CD4-positive, alpha-beta memory T cell (primary cell): ENCODE measurements around the gene SPANXA2. TPM values are rescaled to one million over a fixed set of nuclear protein-coding genes. Genes with fewer than 3 reads are reported as not detected.
"Not testable (repeated sequence)": the region's sequence is repeated elsewhere in the genome, so short reads cannot be mapped to it uniquely, and the experiment has no call there.

Experiments
- CTCF ChIA-PET: fragments of 350-600 bp; sonication (Branson Sonifier 250); formaldehyde crosslinking; loops from one replicate; lab custom pipeline; 2021; ENCODE audit warnings: inconsistent platforms; ENCODE audit not compliant: partially characterized antibody; lab: Charles Lee
- POLR2A ChIA-PET: fragments of 350-600 bp; sonication (Branson Sonifier 250); formaldehyde crosslinking; loops from one replicate; lab custom pipeline; 2021; ENCODE audit not compliant: partially characterized antibody; lab: Charles Lee
- DNase-seq, 5 donors: peaks; one replicate each; pipeline versions ENCODE4 v3.0.0 to v3.0.0-alpha.2; 2020 to 2022; ENCODE audit warnings: mixed read lengths in 1 of 5
- H3K27ac ChIP-seq: one replicate; pipeline ENCODE4 v1.7.0; 2013; ENCODE audit warnings: low read depth, low read length
- H3K27me3 ChIP-seq: 2 replicates; pipeline ENCODE4 v1.7.0; 2013; ENCODE audit warnings: mild to moderate bottlenecking, low read length, moderate library complexity; ENCODE audit not compliant: insufficient read depth
- H3K36me3 ChIP-seq: 2 replicates; pipeline ENCODE4 v1.7.0; 2013; ENCODE audit warnings: mild to moderate bottlenecking, low read length, moderate library complexity; ENCODE audit not compliant: insufficient read depth
- H3K4me1 ChIP-seq: 2 replicates; pipeline ENCODE4 v1.7.0; 2013; ENCODE audit warnings: mild to moderate bottlenecking, low read length, moderate library complexity; ENCODE audit not compliant: insufficient read depth
- H3K4me3 ChIP-seq, 2 donors: one replicate each; pipeline ENCODE4 v1.7.0; 2013; ENCODE audit warnings: low read length in 2 of 2, mild to moderate bottlenecking in 1 of 2
- H3K9me3 ChIP-seq, 2 donors: one replicate each; pipeline ENCODE4 v1.7.0; 2013; ENCODE audit warnings: low read length in 2 of 2, control low read depth in 1 of 2; ENCODE audit not compliant: control insufficient read depth in 1 of 2
- H3K27ac Mint-ChIP-seq, 7 donors: one replicate each; pipeline ENCODE4 v1.8.0; 2020 to 2021; ENCODE audit warnings: mixed read lengths in 7 of 7, mild to moderate bottlenecking in 6 of 7, inconsistent platforms in 3 of 7, moderate library complexity in 3 of 7
- H3K27me3 Mint-ChIP-seq, 2 donors: one replicate each; pipeline ENCODE4 v1.8.0; 2020 to 2021; ENCODE audit warnings: mixed read lengths in 2 of 2
- H3K36me3 Mint-ChIP-seq, 2 donors: one replicate each; pipeline ENCODE4 v1.8.0; 2020 to 2021; ENCODE audit warnings: mixed read lengths in 2 of 2, inconsistent platforms in 1 of 2, mild to moderate bottlenecking in 1 of 2
- H3K4me1 Mint-ChIP-seq, 4 donors: one replicate each; pipeline ENCODE4 v1.8.0; 2020 to 2021; ENCODE audit warnings: mixed read lengths in 4 of 4, mild to moderate bottlenecking in 1 of 4
- H3K4me3 Mint-ChIP-seq, 8 donors: one replicate each; pipeline ENCODE4 v1.8.0; 2020 to 2021; ENCODE audit warnings: mixed read lengths in 8 of 8, mild to moderate bottlenecking in 7 of 8, moderate library complexity in 6 of 8, inconsistent platforms in 3 of 8
- H3K9me3 Mint-ChIP-seq, 8 donors: one replicate each; pipeline ENCODE4 v1.8.0; 2020 to 2021; ENCODE audit warnings: mixed read lengths in 8 of 8, mild to moderate bottlenecking in 5 of 8, inconsistent platforms in 3 of 8, moderate library complexity in 1 of 8
- intact Hi-C: fragments of 100-400 bp; cut with micrococcal nuclease; formaldehyde crosslinking; loops from one replicate; pipeline ENCODE4 v1.15.1; 2023
- polyA plus RNA-seq, 2 donors: library from polyadenylated mRNA; unstranded; fragments of 300-500 nt; fragmentation: Illumina TruSeq; gene quantifications; one replicate each; pipeline ENCODE4 v1.2.3, GENCODE V29; 2021
- total RNA-seq, 2 experiments: library from RNA; stranded (reverse); gene quantifications; one replicate each; pipeline ENCODE4 v1.2.3, GENCODE V29; 2021

SPANXA2 gene
- total RNA-seq, result not detected
- polyA plus RNA-seq, result not detected

GRCh38 chrX:141589408-141589807 is at the start of gene SPANXA2:
Gene SPANXA2, plus strand, starts transcription at chrX:141589708. Its CDS starts 60 bp downstream, at chrX:141589768.
- POLR2A ChIA-PET, intact Hi-C loops, H3K27ac Mint-ChIP-seq: not testable (repeated sequence)

GRCh38 chrX:141542551-141542950 is 47.0 kb upstream of the SPANXA2 start:
- H3K4me1 Mint-ChIP-seq, H3K36me3 ChIP-seq, H3K27ac ChIP-seq, H3K27ac Mint-ChIP-seq, H3K4me3 Mint-ChIP-seq, intact Hi-C loops, POLR2A ChIA-PET, H3K27me3 ChIP-seq, H3K4me1 ChIP-seq, H3K9me3 ChIP-seq, CTCF ChIA-PET, H3K27me3 Mint-ChIP-seq, H3K9me3 Mint-ChIP-seq, H3K4me3 ChIP-seq, H3K36me3 Mint-ChIP-seq, DNase-seq: not testable (repeated sequence)

More at GRCh38 chrX:141589408-141589807, at the start of gene SPANXA2:
- H3K27ac ChIP-seq, DNase-seq, H3K4me3 ChIP-seq, H3K4me1 Mint-ChIP-seq, H3K4me1 ChIP-seq, CTCF ChIA-PET, H3K9me3 ChIP-seq, H3K4me3 Mint-ChIP-seq, H3K36me3 Mint-ChIP-seq, H3K9me3 Mint-ChIP-seq, H3K27me3 ChIP-seq, H3K27me3 Mint-ChIP-seq, H3K36me3 ChIP-seq: not testable (repeated sequence)

GRCh38 chrX:141584638-141585037 is 4.9 kb upstream of the SPANXA2 start, which contains the start of gene SPANXA1:
Gene SPANXA1, minus strand, starts transcription at chrX:141584738. Its CDS starts 60 bp downstream, at chrX:141584678.
- H3K27ac ChIP-seq, H3K27me3 ChIP-seq, H3K4me3 ChIP-seq, H3K36me3 Mint-ChIP-seq, DNase-seq, H3K4me1 Mint-ChIP-seq, H3K4me1 ChIP-seq, H3K9me3 Mint-ChIP-seq, H3K9me3 ChIP-seq, H3K36me3 ChIP-seq, POLR2A ChIA-PET, H3K27me3 Mint-ChIP-seq, intact Hi-C loops, CTCF ChIA-PET, H3K27ac Mint-ChIP-seq, H3K4me3 Mint-ChIP-seq: not testable (repeated sequence)

GRCh38 chrX:141609111-141609510 is 19.6 kb downstream of the SPANXA2 start:
- Mint-ChIP-seq H3K9me3 (peaks cover 0 to 4% (median 0%) of the 10 kb centered on the region in 8 donors), H3K4me3 (no peak overlapping the region), H3K27me3 (no peaks in the 10 kb centered on the region), H3K36me3 (no peaks in the 10 kb centered on the region), H3K4me1 (no peaks in the 10 kb centered on the region), H3K27ac (no peak overlapping the region)
- H3K4me1 ChIP-seq, result no peaks in the 10 kb centered on the region
- H3K9me3 ChIP-seq, result no peaks in the 10 kb centered on the region
- no peak overlapping the region for H3K27ac ChIP-seq
- H3K36me3 ChIP-seq, result no peaks in the 10 kb centered on the region
- intact Hi-C loops, result no loop called here
- DNase-seq, result no peak
- CTCF ChIA-PET, result no interaction called here
- no peaks in the 10 kb centered on the region for H3K27me3 ChIP-seq
- POLR2A ChIA-PET, result no interaction called here
- H3K4me3 ChIP-seq, result no peak overlapping the region

GRCh38 chrX:141619336-141619735 is 29.8 kb downstream of the SPANXA2 start:
- Mint-ChIP-seq H3K27me3 (no peaks in the 10 kb centered on the region), H3K9me3 (peaks cover 0 to 7% (median 0%) of the 10 kb centered on the region in 8 donors), H3K27ac (no peak overlapping the region), H3K36me3 (no peaks in the 10 kb centered on the region), H3K4me1 (no peaks in the 10 kb centered on the region), H3K4me3 (no peak overlapping the region)
- Histone ChIP-seq H3K27ac (no peak overlapping the region), H3K4me3 (no peak overlapping the region), H3K27me3 (no peaks in the 10 kb centered on the region), H3K36me3 (no peaks in the 10 kb centered on the region), H3K9me3 (no peaks in the 10 kb centered on the region), H3K4me1 (no peaks in the 10 kb centered on the region)
- ChIA-PET POLR2A (no interaction called here), CTCF (no interaction called here)
- intact Hi-C loops, result no loop called here
- no peak for DNase-seq

GRCh38 chrX:141632124-141632523 is 42.6 kb downstream of the SPANXA2 start:
- Histone ChIP-seq H3K9me3 (no peaks in the 10 kb centered on the region), H3K36me3 (no peaks in the 10 kb centered on the region), H3K27ac (no peak overlapping the region), H3K4me1 (no peaks in the 10 kb centered on the region), H3K4me3 (no peak overlapping the region), H3K27me3 (no peaks in the 10 kb centered on the region)
- Mint-ChIP-seq H3K27me3 (no peaks in the 10 kb centered on the region), H3K27ac (no peak overlapping the region), H3K4me3 (no peak overlapping the region), H3K4me1 (no peaks in the 10 kb centered on the region), H3K9me3 (peaks cover 0 to 12% (median 2%) of the 10 kb centered on the region in 8 donors), H3K36me3 (no peaks in the 10 kb centered on the region)
- no peak for DNase-seq
- ChIA-PET CTCF (no interaction called here), POLR2A (no interaction called here)
- intact Hi-C loops, result no loop called here

GRCh38 chrX:141638550-141638949 is 49.0 kb downstream of the SPANXA2 start:
- Histone ChIP-seq H3K4me3 (no peak overlapping the region), H3K27ac (no peak overlapping the region), H3K4me1 (no peaks in the 10 kb centered on the region), H3K36me3 (no peaks in the 10 kb centered on the region), H3K27me3 (no peaks in the 10 kb centered on the region), H3K9me3 (no peaks in the 10 kb centered on the region)
- DNase-seq, result no peak
- Mint-ChIP-seq H3K27me3 (no peaks in the 10 kb centered on the region), H3K9me3 (peaks cover 0 to 15% (median 6%) of the 10 kb centered on the region in 8 donors), H3K4me3 (no peak overlapping the region), H3K27ac (no peak overlapping the region), H3K4me1 (no peaks in the 10 kb centered on the region), H3K36me3 (no peaks in the 10 kb centered on the region)
- ChIA-PET POLR2A (no interaction called here), CTCF (no interaction called here)
- intact Hi-C loops, result no loop called here
